CD14-positive monocyte (primary cell): Measurements from ENCODE around the gene CLTA. TPM values are rescaled to one million over a fixed set of nuclear protein-coding genes. Genes with fewer than 3 reads are reported as not detected.

Source experiments
- DNase-seq, 3 donors: peaks; one replicate each; pipeline ENCODE4 v3.0.0-alpha.2; 2011 to 2022
- H2AFZ ChIP-seq: 2 replicates; pipeline ENCODE4 v1.6.0; 2012; ENCODE audit warnings: mild to moderate bottlenecking, low read depth, low read length, inconsistent platforms; ENCODE audit not compliant: insufficient read depth, poor library complexity, severe bottlenecking
- H3K27ac ChIP-seq, 2 donors: 1 replicate in 1 of 2; 2 replicates in 1 of 2; pipeline ENCODE4 v1.5.1; 2012 to 2013; ENCODE audit warnings: low read length in 2 of 2, control low read depth in 1 of 2, inconsistent platforms in 1 of 2, low read depth in 1 of 2, mild to moderate bottlenecking in 1 of 2
- H3K27me3 ChIP-seq, 2 donors: one replicate each; pipeline versions ENCODE4 v1.6.0 to v1.6.1; 2011 to 2013; ENCODE audit warnings: low read length in 2 of 2; ENCODE audit not compliant: control insufficient read depth in 2 of 2, insufficient read depth in 2 of 2
- H3K36me3 ChIP-seq, 2 donors: replicated peaks in 1 of 2; 1 replicate in 1 of 2; 2 replicates in 1 of 2; pipeline versions ENCODE4 v1.5.1 to v1.6.1; 2012 to 2013; ENCODE audit warnings: low read length in 2 of 2, control low read depth in 1 of 2, inconsistent platforms in 1 of 2, mild to moderate bottlenecking in 1 of 2; ENCODE audit not compliant: insufficient read depth in 2 of 2, control insufficient read depth in 1 of 2
- H3K4me1 ChIP-seq, 2 donors: 1 replicate in 1 of 2; 2 replicates in 1 of 2; pipeline versions ENCODE4 v1.5.1 to v1.6.1; 2012 to 2013; ENCODE audit warnings: low read length in 2 of 2, control low read depth in 1 of 2, inconsistent platforms in 1 of 2, mild to moderate bottlenecking in 1 of 2, moderate library complexity in 1 of 2; ENCODE audit not compliant: insufficient read depth in 2 of 2, control insufficient read depth in 1 of 2
- H3K4me2 ChIP-seq: replicated peaks from 2 replicates; pipeline ENCODE3; 2012; ENCODE audit warnings: low read length, moderate library complexity, mild to moderate bottlenecking; ENCODE audit not compliant: poor library complexity, severe bottlenecking; ENCODE audit errors: extremely low read depth
- H3K4me3 ChIP-seq, 3 experiments: fragments of 200-600 bp in 1 of 3; sonication (generic) in 1 of 3; replicated peaks in 1 of 3; 1 replicate in 2 of 3; 2 replicates in 1 of 3; pipeline ENCODE4 v1.5.1; 2011 to 2013; ENCODE audit warnings: low read length in 3 of 3, mild to moderate bottlenecking in 3 of 3, control low read depth in 2 of 3, low read depth in 2 of 3, inconsistent platforms in 1 of 3, moderate library complexity in 1 of 3
- H3K79me2 ChIP-seq: 2 replicates; pipeline ENCODE4 v1.6.0; 2012; ENCODE audit warnings: mild to moderate bottlenecking, control low read depth, inconsistent platforms, low read length, moderate library complexity; ENCODE audit not compliant: insufficient read depth
- H3K9ac ChIP-seq: 2 replicates; pipeline ENCODE4 v1.6.0; 2017; ENCODE audit warnings: low read length, mild to moderate bottlenecking; ENCODE audit not compliant: insufficient read depth, poor library complexity, severe bottlenecking
- H3K9me3 ChIP-seq, 2 donors: replicated peaks in 1 of 2; 1 replicate in 1 of 2; 2 replicates in 1 of 2; pipeline versions ENCODE4 v1.5.1 to v1.6.1; 2012 to 2013; ENCODE audit warnings: low read length in 2 of 2, control low read depth in 1 of 2; ENCODE audit not compliant: control insufficient read depth in 1 of 2, insufficient read depth in 1 of 2
- H4K20me1 ChIP-seq: 2 replicates; pipeline ENCODE4 v1.6.0; 2012; ENCODE audit warnings: mild to moderate bottlenecking, low read length, control low read depth, moderate library complexity; ENCODE audit not compliant: insufficient read depth
- H3K27ac Mint-ChIP-seq, 7 donors: one replicate each; pipeline ENCODE4 v1.8.0; 2020; ENCODE audit warnings: mild to moderate bottlenecking in 7 of 7, mixed read lengths in 7 of 7, moderate library complexity in 6 of 7, inconsistent platforms in 2 of 7
- H3K27me3 Mint-ChIP-seq, 3 donors: one replicate each; pipeline ENCODE4 v1.8.0; 2021 to 2022; ENCODE audit warnings: low read depth in 3 of 3, mild to moderate bottlenecking in 3 of 3, mixed read lengths in 3 of 3, moderate library complexity in 3 of 3, inconsistent platforms in 1 of 3
- H3K36me3 Mint-ChIP-seq, 2 donors: one replicate each; pipeline ENCODE4 v1.8.0; 2020; ENCODE audit warnings: mixed read lengths in 2 of 2, inconsistent platforms in 1 of 2, mild to moderate bottlenecking in 1 of 2
- H3K4me1 Mint-ChIP-seq: one replicate; pipeline ENCODE4 v1.8.0; 2020; ENCODE audit warnings: mild to moderate bottlenecking, mixed read lengths
- H3K4me3 Mint-ChIP-seq, 2 donors: one replicate each; pipeline ENCODE4 v1.8.0; 2020; ENCODE audit warnings: mild to moderate bottlenecking in 2 of 2, mixed read lengths in 2 of 2, moderate library complexity in 1 of 2
- H3K9me3 Mint-ChIP-seq, 7 donors: one replicate each; pipeline ENCODE4 v1.8.0; 2020 to 2022; ENCODE audit warnings: mixed read lengths in 7 of 7, mild to moderate bottlenecking in 6 of 7, moderate library complexity in 6 of 7, inconsistent platforms in 2 of 7
- CTCF ChIP-seq: fragments of 200-600 bp; IDR thresholded peaks from one replicate; pipeline ENCODE4 v1.8.0; 2022; ENCODE audit warnings: antibody characterized with exemption, mild to moderate bottlenecking
- WGBS: methylation state at CpG from one replicate; pipeline ENCODE4 v1.1.5; 2013; ENCODE audit warnings: missing lambda C conversion rate; ENCODE audit not compliant: insufficient coverage; 5-methylcytosine and 5-hydroxymethylcytosine counted together
- intact Hi-C, 2 donors: fragments of 100-400 bp; cut with micrococcal nuclease; formaldehyde crosslinking; loops; one replicate each; pipeline versions ENCODE4 v1.15.0 to v1.15.1; 2023
- polyA plus RNA-seq, 3 donors: library from polyadenylated mRNA; depleted of rRNA in 1 of 3; unstranded in 2 of 3; stranded (reverse) in 1 of 3; fragments of 300-500 nt in 2 of 3; fragments of >200 nt in 1 of 3; fragmentation: Illumina TruSeq in 2 of 3; gene quantifications; 1 replicate in 2 of 3; 2 replicates in 1 of 3; pipeline ENCODE4 v1.2.3, GENCODE V29; 2012 to 2021

The CLTA gene
- polyA plus RNA-seq, 3 donors = 85.6 to 262 (median 225) TPM

- no peaks in the 10 kb centered on the region for H3K9me3 ChIP-seq
- H3K27me3 ChIP-seq = no peaks in the 10 kb centered on the region
- Mint-ChIP-seq H3K36me3 (no peaks in the 10 kb centered on the region), H3K27ac (no peak overlapping the region), H3K9me3 (no peaks in the 10 kb centered on the region), H3K4me1 (peaks cover 30% of the 10 kb centered on the region), H3K4me3 (no peak overlapping the region), H3K27me3 (peaks cover 5 to 18% (median 7%) of the 10 kb centered on the region in 3 donors)
- H3K4me1 ChIP-seq = peaks cover 18 to 21% of the 10 kb centered on the region in 2 donors
- no peak for TF ChIP-seq CTCF
- H2AFZ ChIP-seq = no peak overlapping the region
- H3K4me3 ChIP-seq = no peak overlapping the region
- DNase-seq = no peak
- intact Hi-C loops = no loop called here
- no peaks in the 10 kb centered on the region for H3K79me2 ChIP-seq
- WGBS = 97% methylated on average over 12 of the region's 13 CpGs
- no peaks in the 10 kb centered on the region for H3K36me3 ChIP-seq
- H3K4me2 ChIP-seq = no peak overlapping the region
- no peak overlapping the region for H3K9ac ChIP-seq
- H4K20me1 ChIP-seq = no peaks in the 10 kb centered on the region
- H3K27ac ChIP-seq = no peak overlapping the region
Observed at GRCh38 chr9:36170531-36170930, 20.2 kb upstream of the CLTA start.

GRCh38 chr9:36173861-36174260 is 16.9 kb upstream of the CLTA start:
- no peaks in the 10 kb centered on the region for H3K36me3 Mint-ChIP-seq
- Histone ChIP-seq H3K9ac (no peak overlapping the region), H4K20me1 (no peaks in the 10 kb centered on the region), H3K36me3 (no peaks in the 10 kb centered on the region), H3K9me3 (no peaks in the 10 kb centered on the region), H3K27me3 (no peaks in the 10 kb centered on the region), H3K4me3 (no peak overlapping the region), H3K4me1 (peaks cover 5 to 7% of the 10 kb centered on the region in 2 donors), H3K79me2 (no peaks in the 10 kb centered on the region), H3K4me2 (no peak overlapping the region), H2AFZ (no peak overlapping the region), H3K27ac (no peak overlapping the region)
- peaks cover 0 to 1% (median 0%) of the 10 kb centered on the region in 7 donors for H3K9me3 Mint-ChIP-seq
- no peak for DNase-seq
- intact Hi-C loops = no loop called here
- no peak overlapping the region for H3K4me3 Mint-ChIP-seq
- peaks cover 0 to 12% (median 5%) of the 10 kb centered on the region in 3 donors for H3K27me3 Mint-ChIP-seq
- 89% methylated on average over 2 of the region's 2 CpGs for WGBS
- TF ChIP-seq CTCF = no peak
- peaks cover 14% of the 10 kb centered on the region for H3K4me1 Mint-ChIP-seq
- H3K27ac Mint-ChIP-seq = no peak overlapping the region
